Neural cell (in vitro differentiated cells): ENCODE data around the gene HMGXB4. TPM values are rescaled to one million over a fixed set of nuclear protein-coding genes. Genes with fewer than 3 reads are reported as not detected.
"Not testable (repeated sequence)": the region's sequence is repeated elsewhere in the genome, so short reads cannot be mapped to it uniquely, and the experiment has no call there.

ENCODE experiments used
- H2AFZ ChIP-seq: fragments of 200-600, 300-800 bp; sonication (generic), shearing (Covaris generic); 2 replicates; pipeline ENCODE4 v1.6.0; 2014; ENCODE audit warnings: low read depth, mild to moderate bottlenecking, antibody characterized with exemption, low read length, moderate library complexity
- H3F3A ChIP-seq: fragments of 200-600 bp; shearing (Covaris generic); 2 replicates; pipeline ENCODE4 v1.6.1; 2016; ENCODE audit warnings: mild to moderate bottlenecking, moderate library complexity, mixed read lengths, antibody characterized with exemption, low read length; ENCODE audit not compliant: insufficient read depth, poor library complexity, severe bottlenecking
- H3K27ac ChIP-seq: fragments of 200-600, 300-800 bp; sonication (generic), shearing (Covaris generic); 2 replicates; pipeline ENCODE4 v1.5.1; 2014; ENCODE audit warnings: mild to moderate bottlenecking, low read length, moderate library complexity
- H3K27me3 ChIP-seq: fragments of 300-800, 200-600 bp; sonication (generic), shearing (Covaris generic); 2 replicates; pipeline ENCODE4 v1.6.0; 2014; ENCODE audit warnings: mild to moderate bottlenecking, low read depth, low read length, moderate library complexity; ENCODE audit not compliant: insufficient read depth
- H3K36me3 ChIP-seq: fragments of 300-800, 200-600 bp; sonication (generic), shearing (Covaris generic); 2 replicates; pipeline ENCODE4 v1.5.1; 2014; ENCODE audit warnings: mild to moderate bottlenecking, antibody characterized with exemption, low read length, moderate library complexity; ENCODE audit not compliant: insufficient read depth
- H3K4me2 ChIP-seq: fragments of 300-800, 200-600 bp; sonication (generic), shearing (Covaris generic); 2 replicates; pipeline ENCODE4 v1.6.0; 2014; ENCODE audit warnings: mild to moderate bottlenecking, low read length
- H3K4me3 ChIP-seq: fragments of 300-800, 200-600 bp; sonication (generic), shearing (Covaris generic); 2 replicates; pipeline ENCODE4 v1.5.1; 2014; ENCODE audit warnings: mild to moderate bottlenecking, low read length, moderate library complexity
- H3K79me2 ChIP-seq: fragments of 200-600 bp; shearing (Covaris generic); replicated peaks from 2 replicates; pipeline ENCODE4 v1.6.0; 2014; ENCODE audit warnings: mild to moderate bottlenecking, low read length, moderate library complexity; ENCODE audit not compliant: insufficient read depth
- H3K9ac ChIP-seq: fragments of 300-800, 200-600 bp; sonication (generic), shearing (Covaris generic); 2 replicates; pipeline ENCODE4 v1.6.1; 2016; ENCODE audit warnings: mild to moderate bottlenecking, low read length, mixed read lengths
- H3K9me2 ChIP-seq: fragments of 200-600 bp; shearing (Covaris generic); 2 replicates; pipeline ENCODE4 v1.6.1; 2016; ENCODE audit warnings: mild to moderate bottlenecking, low read length, mixed read lengths; ENCODE audit not compliant: insufficient read depth
- H3K9me3 ChIP-seq: fragments of 200-600, 300-800 bp; sonication (generic), shearing (Covaris generic); 2 replicates; pipeline ENCODE4 v1.6.1; 2016; ENCODE audit warnings: mild to moderate bottlenecking, mixed run types, low read length, moderate library complexity, mixed read lengths
- H4K20me1 ChIP-seq: fragments of 200-600 bp; shearing (Covaris generic); 2 replicates; pipeline ENCODE4 v1.6.1; 2016; ENCODE audit warnings: mild to moderate bottlenecking, mixed run types; ENCODE audit not compliant: insufficient read depth
- EP300 ChIP-seq: fragments of 450-650 bp; conservative IDR thresholded peaks from 2 replicates; pipeline ENCODE4 v1.6.1; 2014; ENCODE audit warnings: antibody characterized with exemption, mild to moderate bottlenecking, moderate library complexity; ENCODE audit not compliant: poor library complexity, severe bottlenecking
- EZH2 ChIP-seq: fragments of 200-600, 300-800 bp; shearing (Covaris generic), sonication (generic); IDR thresholded peaks from 2 replicates; pipeline ENCODE4 v1.6.1; 2014; ENCODE audit warnings: antibody characterized with exemption, low read length, borderline replicate concordance, mild to moderate bottlenecking; ENCODE audit not compliant: insufficient read depth, poor library complexity, severe bottlenecking
- MXI1 ChIP-seq: fragments of 450-650 bp; conservative IDR thresholded peaks from 2 replicates; pipeline ENCODE4 v1.6.1; 2014; ENCODE audit warnings: antibody characterized with exemption, mild to moderate bottlenecking; ENCODE audit not compliant: poor library complexity, severe bottlenecking
- POLR2AphosphoS5 ChIP-seq: IDR thresholded peaks from 2 replicates; pipeline ENCODE4 v1.6.1; 2012
- RAD21 ChIP-seq: fragments of 450-650 bp; conservative IDR thresholded peaks from 2 replicates; pipeline ENCODE4 v1.6.1; 2014; ENCODE audit warnings: antibody characterized with exemption, mild to moderate bottlenecking, moderate library complexity
- SMC3 ChIP-seq: fragments of 450-650 bp; conservative IDR thresholded peaks from 2 replicates; pipeline ENCODE4 v1.6.1; 2014; ENCODE audit warnings: antibody characterized with exemption, mild to moderate bottlenecking, moderate library complexity; ENCODE audit not compliant: poor library complexity
- TAF1 ChIP-seq: IDR thresholded peaks from 2 replicates; pipeline ENCODE4 v1.6.1; 2012; ENCODE audit warnings: low read depth
- polyA plus RNA-seq: library from polyadenylated mRNA; depleted of rRNA; stranded (reverse); fragments of >200 nt; gene quantifications from 2 replicates; pipeline ENCODE4 v1.2.3, GENCODE V29; 2014
- TF ChIP-seq, protein P1 (sequence below): fragments of 450-650 bp; IDR thresholded peaks from 2 replicates; pipeline ENCODE4 v1.5.1; 2014; ENCODE audit warnings: antibody characterized with exemption, mild to moderate bottlenecking, moderate library complexity; ENCODE audit not compliant: poor library complexity, severe bottlenecking
- TF ChIP-seq, protein P2 (sequence below): IDR thresholded peaks from 2 replicates; pipeline ENCODE4 v1.6.1; 2012; ENCODE audit warnings: borderline replicate concordance

HMGXB4 gene
- polyA plus RNA-seq, 1 donor from 2014 or later, result 20.0 TPM

DNA sequence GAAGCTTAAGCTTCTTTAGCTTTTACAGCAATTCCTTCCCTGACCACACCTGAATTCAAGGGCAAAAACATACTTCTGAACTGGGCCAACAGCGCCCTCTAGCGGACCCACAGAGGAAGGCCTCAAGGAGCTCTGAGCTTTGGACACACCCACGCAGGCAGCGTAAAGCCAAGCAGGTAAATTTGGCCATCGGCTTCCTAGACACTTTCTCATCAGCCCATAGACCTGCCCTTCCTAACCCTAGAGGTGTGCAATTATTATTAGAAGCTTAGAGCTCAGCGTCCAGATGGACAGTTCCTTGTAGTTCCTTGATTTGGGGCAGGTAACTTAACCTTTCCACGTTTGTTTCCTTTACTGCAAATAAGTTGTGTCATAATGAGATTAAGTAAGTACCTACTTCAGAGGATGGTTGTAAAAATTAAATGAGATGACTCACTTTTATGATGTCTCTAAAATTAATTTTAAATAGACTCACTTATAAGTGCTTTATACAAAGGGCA is 25.7 kb upstream of the HMGXB4 start:
- TF ChIP-seq MXI1 (no peak), EP300 (no peak), POLR2AphosphoS5 (no peak), SMC3 (peak; percentile 93), RAD21 (peak; percentile 97), EZH2 (no peak), TAF1 (no peak)
- TF ChIP-seq, protein P1, sequence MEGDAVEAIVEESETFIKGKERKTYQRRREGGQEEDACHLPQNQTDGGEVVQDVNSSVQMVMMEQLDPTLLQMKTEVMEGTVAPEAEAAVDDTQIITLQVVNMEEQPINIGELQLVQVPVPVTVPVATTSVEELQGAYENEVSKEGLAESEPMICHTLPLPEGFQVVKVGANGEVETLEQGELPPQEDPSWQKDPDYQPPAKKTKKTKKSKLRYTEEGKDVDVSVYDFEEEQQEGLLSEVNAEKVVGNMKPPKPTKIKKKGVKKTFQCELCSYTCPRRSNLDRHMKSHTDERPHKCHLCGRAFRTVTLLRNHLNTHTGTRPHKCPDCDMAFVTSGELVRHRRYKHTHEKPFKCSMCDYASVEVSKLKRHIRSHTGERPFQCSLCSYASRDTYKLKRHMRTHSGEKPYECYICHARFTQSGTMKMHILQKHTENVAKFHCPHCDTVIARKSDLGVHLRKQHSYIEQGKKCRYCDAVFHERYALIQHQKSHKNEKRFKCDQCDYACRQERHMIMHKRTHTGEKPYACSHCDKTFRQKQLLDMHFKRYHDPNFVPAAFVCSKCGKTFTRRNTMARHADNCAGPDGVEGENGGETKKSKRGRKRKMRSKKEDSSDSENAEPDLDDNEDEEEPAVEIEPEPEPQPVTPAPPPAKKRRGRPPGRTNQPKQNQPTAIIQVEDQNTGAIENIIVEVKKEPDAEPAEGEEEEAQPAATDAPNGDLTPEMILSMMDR, result peak; percentile 98
- TF ChIP-seq, protein P2, sequence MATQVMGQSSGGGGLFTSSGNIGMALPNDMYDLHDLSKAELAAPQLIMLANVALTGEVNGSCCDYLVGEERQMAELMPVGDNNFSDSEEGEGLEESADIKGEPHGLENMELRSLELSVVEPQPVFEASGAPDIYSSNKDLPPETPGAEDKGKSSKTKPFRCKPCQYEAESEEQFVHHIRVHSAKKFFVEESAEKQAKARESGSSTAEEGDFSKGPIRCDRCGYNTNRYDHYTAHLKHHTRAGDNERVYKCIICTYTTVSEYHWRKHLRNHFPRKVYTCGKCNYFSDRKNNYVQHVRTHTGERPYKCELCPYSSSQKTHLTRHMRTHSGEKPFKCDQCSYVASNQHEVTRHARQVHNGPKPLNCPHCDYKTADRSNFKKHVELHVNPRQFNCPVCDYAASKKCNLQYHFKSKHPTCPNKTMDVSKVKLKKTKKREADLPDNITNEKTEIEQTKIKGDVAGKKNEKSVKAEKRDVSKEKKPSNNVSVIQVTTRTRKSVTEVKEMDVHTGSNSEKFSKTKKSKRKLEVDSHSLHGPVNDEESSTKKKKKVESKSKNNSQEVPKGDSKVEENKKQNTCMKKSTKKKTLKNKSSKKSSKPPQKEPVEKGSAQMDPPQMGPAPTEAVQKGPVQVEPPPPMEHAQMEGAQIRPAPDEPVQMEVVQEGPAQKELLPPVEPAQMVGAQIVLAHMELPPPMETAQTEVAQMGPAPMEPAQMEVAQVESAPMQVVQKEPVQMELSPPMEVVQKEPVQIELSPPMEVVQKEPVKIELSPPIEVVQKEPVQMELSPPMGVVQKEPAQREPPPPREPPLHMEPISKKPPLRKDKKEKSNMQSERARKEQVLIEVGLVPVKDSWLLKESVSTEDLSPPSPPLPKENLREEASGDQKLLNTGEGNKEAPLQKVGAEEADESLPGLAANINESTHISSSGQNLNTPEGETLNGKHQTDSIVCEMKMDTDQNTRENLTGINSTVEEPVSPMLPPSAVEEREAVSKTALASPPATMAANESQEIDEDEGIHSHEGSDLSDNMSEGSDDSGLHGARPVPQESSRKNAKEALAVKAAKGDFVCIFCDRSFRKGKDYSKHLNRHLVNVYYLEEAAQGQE, result no peak
- no peak overlapping the region for H3K27ac ChIP-seq
- no peaks in the 10 kb centered on the region for H3K27me3 ChIP-seq
- no peak overlapping the region for H3K4me2 ChIP-seq
- no peak overlapping the region for H3K9ac ChIP-seq
- no peaks in the 10 kb centered on the region for H3K79me2 ChIP-seq
- H3F3A ChIP-seq, result no peaks in the 10 kb centered on the region
- no peak overlapping the region for H2AFZ ChIP-seq
- H3K36me3 ChIP-seq, result no peaks in the 10 kb centered on the region
- no peak overlapping the region for H3K4me3 ChIP-seq
- H4K20me1 ChIP-seq, result no peaks in the 10 kb centered on the region
- H3K9me3 ChIP-seq, result no peaks in the 10 kb centered on the region
- no peaks in the 10 kb centered on the region for H3K9me2 ChIP-seq

DNA sequence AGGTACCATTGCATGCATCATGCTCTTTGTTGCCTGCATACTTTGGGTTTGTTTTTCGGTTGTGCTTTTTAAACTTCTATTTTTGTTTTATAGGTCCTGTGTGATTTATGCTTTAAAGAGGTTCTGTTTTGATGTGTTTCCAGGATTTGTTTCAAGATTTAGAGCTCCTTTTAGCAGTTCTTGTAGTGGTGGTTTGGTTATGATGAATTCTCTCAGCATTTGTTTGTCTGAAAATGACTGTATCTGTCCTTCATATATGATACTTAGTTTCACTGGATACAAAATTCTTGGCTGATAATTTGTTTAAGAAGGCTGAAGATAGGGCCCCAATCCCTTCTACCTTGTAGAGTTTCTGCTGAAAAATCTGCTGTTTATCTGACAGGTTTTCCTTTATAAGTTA is 18.5 kb upstream of the HMGXB4 start:
- not testable (repeated sequence) for H4K20me1 ChIP-seq, H2AFZ ChIP-seq, H3K9me3 ChIP-seq, H3F3A ChIP-seq, H3K79me2 ChIP-seq, H3K27ac ChIP-seq, H3K4me2 ChIP-seq, H3K36me3 ChIP-seq, H3K4me3 ChIP-seq, H3K9ac ChIP-seq, H3K9me2 ChIP-seq, H3K27me3 ChIP-seq

DNA sequence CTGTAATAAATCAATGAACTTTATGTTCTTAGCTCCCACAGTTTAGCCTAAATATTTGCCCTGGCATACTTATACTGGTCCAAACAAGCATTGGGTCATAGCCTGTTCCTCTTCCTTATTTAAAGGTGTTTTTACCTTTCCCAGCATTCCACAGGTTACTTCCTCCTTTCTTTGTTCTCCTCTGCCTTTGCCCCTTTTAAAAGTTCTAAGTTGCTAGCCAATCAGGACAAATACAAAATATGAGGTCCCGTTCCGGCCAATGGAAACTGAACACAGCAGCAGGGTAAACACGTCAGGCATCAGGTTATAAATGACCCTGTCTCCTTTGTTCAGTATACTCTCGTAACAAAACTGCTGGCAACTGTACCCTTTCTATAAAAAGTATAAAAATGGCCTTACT is 12.8 kb upstream of the HMGXB4 start:
- not testable (repeated sequence) for H4K20me1 ChIP-seq, H3K27me3 ChIP-seq, H3K9ac ChIP-seq, H3K79me2 ChIP-seq, H3K4me3 ChIP-seq, H3F3A ChIP-seq, H3K9me3 ChIP-seq, H3K9me2 ChIP-seq, H3K4me2 ChIP-seq, H2AFZ ChIP-seq, H3K36me3 ChIP-seq, H3K27ac ChIP-seq
